ENCODE results near the gene KCTD3. TPM values are rescaled to one million over a fixed set of nuclear protein-coding genes. Genes with fewer than 3 reads are reported as not detected.
A peak's percentile ranks its signal among the peaks of the same experiment; 100 is the strongest.

KCTD3 gene
- total RNA-seq, 1 experiment from 2014 or later = 53.6 TPM

DNA sequence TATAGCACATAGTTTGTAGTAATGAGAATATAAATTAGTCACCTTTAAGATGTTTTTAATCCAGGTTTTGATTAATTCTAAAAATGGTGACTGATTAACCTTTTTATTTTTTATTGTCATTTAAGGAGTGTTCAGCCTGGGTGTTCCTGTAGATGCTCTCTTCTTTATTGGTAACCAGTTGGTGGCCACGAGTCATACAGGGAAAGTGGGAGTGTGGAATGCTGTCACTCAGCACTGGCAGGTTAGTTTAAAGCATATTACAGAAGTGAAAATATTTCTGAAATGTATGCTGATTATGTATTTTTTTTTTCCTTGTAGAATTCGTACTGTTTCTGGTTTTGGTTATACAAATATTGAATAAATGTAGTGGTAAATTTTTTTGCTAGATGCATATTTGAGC is 28.1 kb downstream of the KCTD3 start:
- ChIA-PET POLR2A (ENCODE audit: unreplicated experiment) (no interaction called here), CTCF (interaction anchor here (2.3 kb wide), 1 partner anchor 11 kb away, joined by 6 read pairs; no protein-coding TSS in a partner anchor)
- Histone ChIP-seq H3K4me1 (replicated peaks; ENCODE audit: insufficient read depth) (peaks cover 33% of the 10 kb centered on the region), H3K36me3 (ENCODE audit: low read depth) (peaks cover 35% of the 10 kb centered on the region), H3K9me3 (ENCODE audit: insufficient read depth, low read depth) (0 out of 2 replicates have a peak, but pooled peaks cover 3% of the 10 kb centered on the region), H3K27me3 (ENCODE audit: insufficient read depth, low read depth) (no peaks in the 10 kb centered on the region), H3K27ac (peak overlapping the region; percentile 68), H3K4me3 (no peak overlapping the region), H3K9me2 (ENCODE audit: insufficient read depth) (no peaks in the 10 kb centered on the region), H3K4me2 (peak overlapping the region; percentile 38), H3F3A (ENCODE audit: insufficient read depth, low read depth) (peaks cover 8% of the 10 kb centered on the region; the same call in 1 of the 2 replicates), H3K79me2 (ENCODE audit: low read depth) (peaks cover 19% of the 10 kb centered on the region), H4K20me1 (ENCODE audit: insufficient read depth) (no peaks in the 10 kb centered on the region), H2AFZ (no peak overlapping the region)
- no peak for TF ChIP-seq EZH2 (IDR thresholded peaks at IDR 0.05; ENCODE audit: low read depth)
- TF ChIP-seq, protein P1, sequence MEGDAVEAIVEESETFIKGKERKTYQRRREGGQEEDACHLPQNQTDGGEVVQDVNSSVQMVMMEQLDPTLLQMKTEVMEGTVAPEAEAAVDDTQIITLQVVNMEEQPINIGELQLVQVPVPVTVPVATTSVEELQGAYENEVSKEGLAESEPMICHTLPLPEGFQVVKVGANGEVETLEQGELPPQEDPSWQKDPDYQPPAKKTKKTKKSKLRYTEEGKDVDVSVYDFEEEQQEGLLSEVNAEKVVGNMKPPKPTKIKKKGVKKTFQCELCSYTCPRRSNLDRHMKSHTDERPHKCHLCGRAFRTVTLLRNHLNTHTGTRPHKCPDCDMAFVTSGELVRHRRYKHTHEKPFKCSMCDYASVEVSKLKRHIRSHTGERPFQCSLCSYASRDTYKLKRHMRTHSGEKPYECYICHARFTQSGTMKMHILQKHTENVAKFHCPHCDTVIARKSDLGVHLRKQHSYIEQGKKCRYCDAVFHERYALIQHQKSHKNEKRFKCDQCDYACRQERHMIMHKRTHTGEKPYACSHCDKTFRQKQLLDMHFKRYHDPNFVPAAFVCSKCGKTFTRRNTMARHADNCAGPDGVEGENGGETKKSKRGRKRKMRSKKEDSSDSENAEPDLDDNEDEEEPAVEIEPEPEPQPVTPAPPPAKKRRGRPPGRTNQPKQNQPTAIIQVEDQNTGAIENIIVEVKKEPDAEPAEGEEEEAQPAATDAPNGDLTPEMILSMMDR (conservative IDR thresholded peaks at IDR 0.05) = no peak
- DNase-seq = peak in 1 of 2 experiments; percentile 62
- intact Hi-C loops (cut with micrococcal nuclease; ENCODE audit: unreplicated experiment) = no loop called here
- BruUV-seq (replicated peaks) = no TSS peak

DNA sequence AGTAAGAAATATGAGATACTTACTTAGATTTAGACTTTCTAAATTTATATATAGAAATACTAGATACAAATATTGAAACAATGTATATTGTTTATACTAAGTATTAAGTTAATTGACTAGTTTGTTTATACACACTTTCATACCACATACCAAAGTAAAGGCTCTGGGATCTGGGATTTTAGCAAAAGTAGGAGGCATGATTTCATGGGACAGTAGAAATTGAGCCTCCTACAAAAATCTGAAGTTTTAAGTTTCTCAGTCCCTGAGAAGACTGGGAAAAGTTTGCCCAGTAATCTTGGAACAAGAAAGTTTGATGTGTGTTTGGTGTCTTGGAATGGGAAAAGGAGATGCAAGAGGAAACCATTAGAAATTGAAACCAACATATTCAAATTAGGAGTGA is 30.9 kb downstream of the KCTD3 start:
- peaks cover 34% of the 10 kb centered on the region for H3K36me3 ChIP-seq (ENCODE audit: low read depth)
- H4K20me1 ChIP-seq (ENCODE audit: insufficient read depth) = no peaks in the 10 kb centered on the region
- ChIA-PET POLR2A (ENCODE audit: unreplicated experiment) (no interaction called here), CTCF (no interaction called here)
- H3K79me2 ChIP-seq (ENCODE audit: low read depth) = peaks cover 19% of the 10 kb centered on the region; the same call in 1 of the 2 replicates
- no peaks in the 10 kb centered on the region for H3K27me3 ChIP-seq (ENCODE audit: insufficient read depth, low read depth)
- H3K9me3 ChIP-seq (ENCODE audit: insufficient read depth, low read depth) = 0 out of 2 replicates have a peak, but pooled peaks cover 3% of the 10 kb centered on the region
- intact Hi-C loops (cut with micrococcal nuclease; ENCODE audit: unreplicated experiment) = no loop called here
- peaks cover 8% of the 10 kb centered on the region; the same call in 1 of the 2 replicates for H3F3A ChIP-seq (ENCODE audit: insufficient read depth, low read depth)
- no peak overlapping the region for H3K27ac ChIP-seq
- H3K4me3 ChIP-seq = no peak overlapping the region
- no peak overlapping the region for H2AFZ ChIP-seq
- no peak for DNase-seq
- no peaks in the 10 kb centered on the region for H3K9me2 ChIP-seq (ENCODE audit: insufficient read depth)
- no TSS peak for BruUV-seq (replicated peaks)
- no peak overlapping the region for H3K4me2 ChIP-seq
- TF ChIP-seq, protein P1 (conservative IDR thresholded peaks at IDR 0.05) = no peak
- H3K4me1 ChIP-seq (replicated peaks; ENCODE audit: insufficient read depth) = peaks cover 24% of the 10 kb centered on the region

DNA sequence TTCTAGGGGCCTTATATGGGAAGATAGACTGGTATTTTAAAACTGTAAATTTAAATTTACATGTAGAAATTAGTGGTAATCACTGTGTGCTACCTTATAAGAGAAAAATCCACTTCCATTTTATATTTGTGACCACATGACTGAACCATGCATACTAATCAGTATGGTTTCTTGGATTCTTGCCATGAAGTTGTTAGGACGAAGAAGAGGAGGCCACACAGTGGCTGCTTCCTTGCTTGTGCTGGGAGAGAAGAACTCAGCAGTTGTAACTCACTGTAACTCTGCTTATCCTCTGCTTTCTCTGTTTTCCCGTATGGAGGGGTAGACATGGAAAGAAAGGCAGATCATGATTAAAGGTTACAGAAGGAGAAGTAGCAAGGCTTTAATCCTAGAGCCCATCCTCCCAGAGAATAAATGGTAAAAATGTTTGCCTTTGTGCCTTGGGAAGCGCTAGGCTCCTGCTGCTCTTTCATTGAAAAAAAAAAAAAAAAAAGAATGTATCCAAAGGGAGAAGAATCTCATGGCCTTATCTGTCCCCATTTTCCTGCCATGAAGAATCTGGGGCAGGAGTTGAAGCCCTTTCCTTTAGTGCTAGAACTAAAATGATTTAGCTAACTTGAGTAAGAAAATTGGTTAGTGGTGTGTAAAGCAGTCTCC is 32.4 kb downstream of the KCTD3 start:
- H3K9me3 ChIP-seq (ENCODE audit: insufficient read depth, low read depth) = 0 out of 2 replicates have a peak, but pooled peaks cover 3% of the 10 kb centered on the region
- H3K36me3 ChIP-seq (ENCODE audit: low read depth) = peaks cover 28% of the 10 kb centered on the region
- peaks cover 18% of the 10 kb centered on the region for H3K4me1 ChIP-seq (replicated peaks; ENCODE audit: insufficient read depth)
- no peaks in the 10 kb centered on the region for H3K9me2 ChIP-seq (ENCODE audit: insufficient read depth)
- peaks cover 6% of the 10 kb centered on the region; the same call in 1 of the 2 replicates for H3F3A ChIP-seq (ENCODE audit: insufficient read depth, low read depth)
- no peak for DNase-seq
- no TSS peak for BruUV-seq (replicated peaks)
- intact Hi-C loops (cut with micrococcal nuclease; ENCODE audit: unreplicated experiment) = loop anchor here (10.0 kb wide), 1 partner anchor 935 kb away; no protein-coding TSS in a partner anchor
- H3K27ac ChIP-seq = peak overlapping the region; percentile 23; the same call in 1 of the 2 replicates
- CTCF ChIA-PET = no interaction called here
- H3K27me3 ChIP-seq (ENCODE audit: insufficient read depth, low read depth) = no peaks in the 10 kb centered on the region
- H3K4me3 ChIP-seq = no peak overlapping the region
- no peak for TF ChIP-seq EZH2 (IDR thresholded peaks at IDR 0.05; ENCODE audit: low read depth)
- TF ChIP-seq, protein P1 (conservative IDR thresholded peaks at IDR 0.05) = no peak
- POLR2A ChIA-PET (ENCODE audit: unreplicated experiment) = interaction anchor here (0.6 kb wide), 1 partner anchor 963 kb away, joined by 10 read pairs; no protein-coding TSS in a partner anchor
- no peak overlapping the region for H2AFZ ChIP-seq
- H4K20me1 ChIP-seq (ENCODE audit: insufficient read depth) = no peaks in the 10 kb centered on the region
- H3K79me2 ChIP-seq (ENCODE audit: low read depth) = peaks cover 5% of the 10 kb centered on the region; the same call in 1 of the 2 replicates
- H3K4me2 ChIP-seq = no peak overlapping the region

All from PC-9 (cell line).